Naive thymus-derived CD8-positive, alpha-beta T cell (primary cell): ENCODE measurements around the gene ETDB. TPM values are rescaled to one million over a fixed set of nuclear protein-coding genes. Genes with fewer than 3 reads are reported as not detected.
"Not testable (repeated sequence)": the region's sequence is repeated elsewhere in the genome, so short reads cannot be mapped to it uniquely, and the experiment has no call there.

ENCODE experiments used
- ATAC-seq, 2 donors: fragments of 150-1000 bp; cut with Tn5 transposase in 1 of 2; sonication (Bioruptor Pico), chemical (Tn5 transposase) in 1 of 2; 1 replicate in 1 of 2; 2 replicates in 1 of 2; pipeline ENCODE4 v1.10.0; 2021; ENCODE audit warnings: mild to moderate bottlenecking in 2 of 2, moderate library complexity in 2 of 2
- POLR2A ChIA-PET: fragments of 350-600 bp; sonication (Branson Sonifier 250); formaldehyde crosslinking; loops from one replicate; lab custom pipeline; 2021; ENCODE audit warnings: antibody characterized with exemption; lab: Charles Lee
- DNase-seq, 10 donors: peaks; one replicate each; pipeline versions ENCODE4 v3.0.0 to v3.0.0-alpha.2; 2020 to 2022
- H3K27ac Mint-ChIP-seq, 10 donors: one replicate each; pipeline ENCODE4 v1.8.0; 2020 to 2022; ENCODE audit warnings: mild to moderate bottlenecking in 10 of 10, mixed read lengths in 10 of 10, moderate library complexity in 4 of 10, inconsistent platforms in 1 of 10
- H3K27me3 Mint-ChIP-seq, 5 donors: one replicate each; pipeline ENCODE4 v1.8.0; 2021 to 2022; ENCODE audit warnings: mixed read lengths in 5 of 5
- H3K36me3 Mint-ChIP-seq, 3 donors: one replicate each; pipeline ENCODE4 v1.8.0; 2020 to 2022; ENCODE audit warnings: mixed read lengths in 3 of 3, mild to moderate bottlenecking in 2 of 3, inconsistent platforms in 1 of 3
- H3K4me1 Mint-ChIP-seq, 4 donors: one replicate each; pipeline ENCODE4 v1.8.0; 2021 to 2022; ENCODE audit warnings: mixed read lengths in 4 of 4
- H3K4me3 Mint-ChIP-seq, 10 donors: one replicate each; pipeline ENCODE4 v1.8.0; 2020 to 2022; ENCODE audit warnings: mild to moderate bottlenecking in 10 of 10, mixed read lengths in 10 of 10, moderate library complexity in 6 of 10, inconsistent platforms in 1 of 10
- H3K9me3 Mint-ChIP-seq, 9 donors: one replicate each; pipeline ENCODE4 v1.8.0; 2020 to 2022; ENCODE audit warnings: mixed read lengths in 9 of 9, mild to moderate bottlenecking in 3 of 9, inconsistent platforms in 1 of 9, moderate library complexity in 1 of 9
- polyA plus RNA-seq, 3 donors: library from polyadenylated mRNA; unstranded; fragments of 300-500 nt; fragmentation: Illumina TruSeq; gene quantifications; one replicate each; pipeline ENCODE4 v1.2.3, GENCODE V29; 2021
- total RNA-seq, 8 experiments: library from RNA in 2 of 8; stranded (reverse) in 2 of 8; gene quantifications; one replicate each; pipeline ENCODE4 v1.2.3 and lab custom pipeline; 2021 to 2026

The ETDB gene
- total RNA-seq (not detected), polyA plus RNA-seq (not detected), total RNA-seq (lab: John Stamatoyannopoulos, UW) (0 reads per million in 6 experiments)

DNA sequence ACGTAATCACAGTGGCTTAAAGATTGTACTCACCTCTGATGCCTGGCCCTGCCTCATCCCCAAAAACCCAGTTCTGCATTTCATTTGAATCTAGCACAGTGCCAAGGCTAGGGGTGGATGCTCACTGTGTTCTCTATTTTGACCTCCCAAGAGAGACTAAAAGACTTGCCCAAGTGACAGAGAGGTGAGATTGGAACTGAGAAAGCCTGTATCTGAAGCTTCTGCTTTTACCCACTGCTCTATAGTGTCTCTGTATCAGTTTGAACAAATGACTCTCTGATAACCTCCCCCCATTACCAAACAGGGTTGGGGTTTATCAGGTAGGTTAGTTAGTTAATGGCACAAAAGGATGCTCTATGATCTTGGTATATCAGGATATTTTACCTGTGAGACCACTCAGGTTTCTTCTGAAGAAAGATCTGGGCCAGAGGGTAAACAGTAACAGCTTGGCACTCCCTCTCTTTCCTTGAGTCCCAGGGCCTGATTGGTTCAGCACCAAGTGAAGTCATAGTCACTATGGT, at the start of gene ETDB:
Gene ETDB (minus strand): TSS at position 471 of the 521 bp plus-strand sequence. CDS start 1,265 bp downstream, outside the sequence.
- H3K36me3 Mint-ChIP-seq, ATAC-seq, H3K4me1 Mint-ChIP-seq, H3K27ac Mint-ChIP-seq, H3K4me3 Mint-ChIP-seq, H3K27me3 Mint-ChIP-seq, H3K9me3 Mint-ChIP-seq, DNase-seq, POLR2A ChIA-PET: not testable (repeated sequence)

GRCh38 chrX:135169534-135169933, 49.2 kb upstream of the ETDB start:
- H3K36me3 Mint-ChIP-seq, POLR2A ChIA-PET, ATAC-seq, H3K4me1 Mint-ChIP-seq, H3K4me3 Mint-ChIP-seq, H3K27ac Mint-ChIP-seq, H3K9me3 Mint-ChIP-seq, DNase-seq: not testable (repeated sequence)
- H3K27me3 Mint-ChIP-seq, result peaks cover 2 to 13% (median 6%) of the 10 kb centered on the region in 5 donors

DNA sequence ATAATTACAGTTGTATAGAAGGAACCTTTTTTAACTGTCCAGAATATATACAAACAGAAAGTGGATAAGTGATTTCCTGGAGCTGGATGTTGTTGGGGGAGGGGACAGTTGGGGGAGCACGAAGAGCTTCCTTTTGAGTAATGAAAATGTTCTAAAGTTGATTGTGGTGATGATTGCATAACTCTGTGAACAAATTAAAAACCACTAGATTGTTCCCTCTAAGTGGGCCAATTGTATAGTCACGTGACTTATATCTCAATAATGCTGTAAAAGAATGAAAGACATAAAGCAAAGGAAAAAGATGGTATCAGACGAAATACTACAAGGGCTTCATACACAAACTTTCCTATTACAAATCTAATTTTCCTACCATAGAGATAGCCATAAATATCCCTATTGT, 48.2 kb upstream of the ETDB start:
- H3K36me3 Mint-ChIP-seq, result no peaks in the 10 kb centered on the region
- peaks cover 0 to 4% (median 2%) of the 10 kb centered on the region in 4 donors for H3K4me1 Mint-ChIP-seq
- ATAC-seq (no peak), DNase-seq (no peak)
- POLR2A ChIA-PET, result no interaction called here
- H3K9me3 Mint-ChIP-seq, result peaks cover 0 to 2% (median 0%) of the 10 kb centered on the region in 9 donors
- peaks cover 2 to 10% (median 4%) of the 10 kb centered on the region in 5 donors for H3K27me3 Mint-ChIP-seq
- no peak overlapping the region for H3K27ac Mint-ChIP-seq
- H3K4me3 Mint-ChIP-seq, result no peak overlapping the region

GRCh38 chrX:135154688-135155087, 34.4 kb upstream of the ETDB start:
- POLR2A ChIA-PET, H3K27ac Mint-ChIP-seq, ATAC-seq, DNase-seq, H3K4me3 Mint-ChIP-seq, H3K4me1 Mint-ChIP-seq, H3K9me3 Mint-ChIP-seq, H3K36me3 Mint-ChIP-seq: not testable (repeated sequence)
- H3K27me3 Mint-ChIP-seq, result peaks cover 0 to 11% (median 3%) of the 10 kb centered on the region in 5 donors

DNA sequence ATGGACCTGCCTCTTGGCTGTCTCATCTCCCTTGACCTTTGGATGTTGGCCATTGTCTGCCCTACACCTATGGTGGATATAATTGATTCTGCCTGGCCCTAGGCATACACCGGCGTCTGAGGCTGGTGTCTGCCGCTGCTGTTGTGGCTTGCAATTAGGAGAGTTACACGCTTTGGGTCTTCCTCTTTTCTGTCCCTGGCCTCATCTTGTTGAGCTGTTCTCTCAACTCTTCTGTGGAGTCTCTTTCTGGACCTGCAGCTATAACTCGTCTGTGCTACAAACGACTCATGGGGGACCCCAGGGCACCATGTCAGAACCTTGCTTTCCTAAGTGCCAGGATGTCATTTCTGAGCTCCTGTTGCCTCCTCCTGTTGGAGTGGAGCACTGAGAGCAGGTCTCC, 5.8 kb upstream of the ETDB start:
- ATAC-seq, POLR2A ChIA-PET, H3K36me3 Mint-ChIP-seq, H3K27me3 Mint-ChIP-seq, DNase-seq, H3K9me3 Mint-ChIP-seq, H3K4me3 Mint-ChIP-seq, H3K27ac Mint-ChIP-seq, H3K4me1 Mint-ChIP-seq: not testable (repeated sequence)

- H3K27ac Mint-ChIP-seq, POLR2A ChIA-PET, ATAC-seq, H3K4me1 Mint-ChIP-seq, H3K27me3 Mint-ChIP-seq, H3K36me3 Mint-ChIP-seq, H3K9me3 Mint-ChIP-seq, H3K4me3 Mint-ChIP-seq, DNase-seq: not testable (repeated sequence)
Observed at GRCh38 chrX:135116064-135116463, 4.3 kb downstream of the ETDB start.

GRCh38 chrX:135114392-135114791, 5.9 kb downstream of the ETDB start:
- Mint-ChIP-seq H3K4me3 (no peak overlapping the region), H3K4me1 (no peaks in the 10 kb centered on the region), H3K36me3 (no peaks in the 10 kb centered on the region), H3K27me3 (peaks cover 0 to 13% (median 6%) of the 10 kb centered on the region in 5 donors), H3K9me3 (no peaks in the 10 kb centered on the region), H3K27ac (no peak overlapping the region)
- DNase-seq (no peak), ATAC-seq (peak in 1 of 2 donors; percentile 25)
- POLR2A ChIA-PET, result no interaction called here

DNA sequence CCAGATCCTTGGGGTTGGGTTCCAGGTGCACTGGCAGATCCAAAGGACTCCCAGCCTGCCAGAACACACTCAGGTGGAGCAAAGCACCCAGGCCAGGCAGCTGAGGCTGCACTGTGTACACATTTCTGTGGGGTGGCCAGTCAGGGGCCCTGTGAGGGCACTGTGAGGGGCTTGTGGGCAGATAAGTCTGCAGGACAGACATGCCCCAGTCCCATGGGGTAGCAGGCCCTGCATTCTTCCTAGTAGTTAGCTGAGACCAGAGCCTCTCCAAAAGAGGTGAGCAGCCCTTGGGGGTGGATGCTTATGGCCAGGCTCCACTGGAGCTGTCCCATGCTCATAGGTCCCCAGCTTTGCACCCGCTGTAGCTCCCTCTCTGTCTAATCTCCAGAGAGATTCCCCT, 7.6 kb downstream of the ETDB start:
- H3K27ac Mint-ChIP-seq, result no peak overlapping the region
- ATAC-seq (no peak), DNase-seq (no peak)
- H3K27me3 Mint-ChIP-seq, result peaks cover 0 to 23% (median 13%) of the 10 kb centered on the region in 5 donors
- H3K4me1 Mint-ChIP-seq, result no peaks in the 10 kb centered on the region
- no peaks in the 10 kb centered on the region for H3K36me3 Mint-ChIP-seq
- H3K9me3 Mint-ChIP-seq, result no peaks in the 10 kb centered on the region
- H3K4me3 Mint-ChIP-seq, result no peak overlapping the region
- POLR2A ChIA-PET, result no interaction called here

- H3K27ac Mint-ChIP-seq, result no peak overlapping the region
- peaks cover 0 to 23% (median 13%) of the 10 kb centered on the region in 5 donors for H3K27me3 Mint-ChIP-seq
- H3K9me3 Mint-ChIP-seq, result no peaks in the 10 kb centered on the region
- H3K4me3 Mint-ChIP-seq, result no peak overlapping the region
- DNase-seq (peak in 4 of 10 donors; percentile 16 to 46 (median 38)), ATAC-seq (peak in 1 of 2 donors; percentile 35)
- H3K4me1 Mint-ChIP-seq, result no peaks in the 10 kb centered on the region
- POLR2A ChIA-PET, result no interaction called here
- H3K36me3 Mint-ChIP-seq, result no peaks in the 10 kb centered on the region
Observed at GRCh38 chrX:135112096-135112729, 8.1 kb downstream of the ETDB start.

DNA sequence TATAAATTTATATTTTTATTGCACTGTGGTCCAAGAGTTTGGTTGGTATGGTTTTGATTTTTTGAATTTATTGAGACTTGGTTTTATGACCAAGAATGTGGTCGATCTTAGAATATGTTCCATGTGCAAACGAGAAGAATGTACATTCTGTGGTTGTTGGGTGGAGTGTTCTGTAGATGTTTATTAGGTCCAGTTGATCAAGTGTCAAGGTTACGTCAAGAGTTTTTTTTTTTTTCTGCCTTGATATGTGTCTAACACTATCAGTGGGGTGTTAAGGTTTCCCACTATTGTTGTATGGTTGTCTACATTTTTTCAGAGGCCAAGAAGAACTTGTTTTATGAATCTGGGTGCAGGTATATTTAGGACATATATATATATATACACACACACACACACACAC, 10.8 kb downstream of the ETDB start:
- Mint-ChIP-seq H3K27me3 (peaks cover 0 to 29% (median 16%) of the 10 kb centered on the region in 5 donors), H3K4me1 (no peaks in the 10 kb centered on the region), H3K9me3 (no peaks in the 10 kb centered on the region), H3K36me3 (no peaks in the 10 kb centered on the region), H3K27ac (no peak overlapping the region), H3K4me3 (no peak overlapping the region)
- POLR2A ChIA-PET, result no interaction called here
- ATAC-seq, result no peak
- no peak for DNase-seq

- POLR2A ChIA-PET, result no interaction called here
- ATAC-seq (no peak), DNase-seq (no peak)
- H3K27me3 Mint-ChIP-seq, result peaks cover 0 to 11% (median under 1%) of the 10 kb centered on the region in 5 donors
- H3K27ac Mint-ChIP-seq, result peak overlapping the region in 2 of 10 donors; percentile 25 to 38
- H3K9me3 Mint-ChIP-seq, result peaks cover 0 to 2% (median 0%) of the 10 kb centered on the region in 9 donors
- no peaks in the 10 kb centered on the region for H3K36me3 Mint-ChIP-seq
- peak overlapping the region; percentile 64 to 87 (median 79) for H3K4me3 Mint-ChIP-seq
- peaks cover 0 to 12% (median 5%) of the 10 kb centered on the region in 4 donors for H3K4me1 Mint-ChIP-seq
Observed at GRCh38 chrX:135099493-135099783, 20.9 kb downstream of the ETDB start.

GRCh38 chrX:135097196-135097744, 23.1 kb downstream of the ETDB start:
- peak overlapping the region in 8 of 10 donors; percentile 28 to 72 (median 54) for H3K4me3 Mint-ChIP-seq
- ATAC-seq, H3K27me3 Mint-ChIP-seq, H3K27ac Mint-ChIP-seq, H3K36me3 Mint-ChIP-seq, DNase-seq, H3K9me3 Mint-ChIP-seq, POLR2A ChIA-PET: not testable (repeated sequence)
- peaks cover 0 to 12% (median 5%) of the 10 kb centered on the region in 4 donors for H3K4me1 Mint-ChIP-seq

GRCh38 chrX:135095715-135096114, 24.6 kb downstream of the ETDB start:
- Mint-ChIP-seq H3K27ac (no peak overlapping the region), H3K9me3 (peaks cover 0 to 2% (median 0%) of the 10 kb centered on the region in 9 donors), H3K27me3 (peaks cover 0 to 2% (median 0%) of the 10 kb centered on the region in 5 donors), H3K36me3 (no peaks in the 10 kb centered on the region), H3K4me1 (peaks cover 0 to 12% (median 5%) of the 10 kb centered on the region in 4 donors), H3K4me3 (no peak overlapping the region)
- POLR2A ChIA-PET, result no interaction called here
- no peak for DNase-seq
- no peak for ATAC-seq
